Measurements from ENCODE around the gene FBXL17. TPM values are rescaled to one million over a fixed set of nuclear protein-coding genes. Genes with fewer than 3 reads are reported as not detected.

FBXL17 gene
- total and polyA plus RNA-seq, 2 of the 13 experiments (the other 11 are each of a cell fraction or from before 2014, with no cell fraction given), result 3.0 to 7.9 TPM

DNA sequence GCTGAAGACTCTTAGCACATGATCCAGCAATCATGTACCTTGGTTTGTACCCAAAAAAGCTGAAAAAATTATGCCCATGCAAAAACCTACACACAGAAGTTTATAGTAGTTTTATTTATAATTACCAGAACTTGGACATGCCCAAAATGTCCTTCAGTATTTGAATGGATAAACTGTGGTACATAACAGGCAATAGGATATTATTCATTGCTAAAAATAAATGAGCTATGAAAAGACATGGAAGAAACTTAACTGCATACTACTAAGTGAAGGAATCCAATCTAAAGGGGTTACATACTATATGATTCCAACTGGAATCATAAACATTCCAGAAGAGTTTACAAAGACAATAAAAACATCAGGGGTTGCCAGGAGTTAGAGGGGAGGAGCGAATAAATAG, 25.6 kb downstream of the FBXL17 start:
- Histone ChIP-seq H3K9me3 (ENCODE audit: low read length) (no peaks in the 10 kb centered on the region), H4K20me1 (ENCODE audit: insufficient read depth, low read length) (no peaks in the 10 kb centered on the region), H3K4me1 (ENCODE audit: insufficient read depth, low read length) (no peaks in the 10 kb centered on the region), H3K4me2 (ENCODE audit: low read depth, low read length) (no peak overlapping the region), H2AFZ (ENCODE audit: low read length) (no peak overlapping the region), H3K4me3 (replicated peaks in 1 of 3; ENCODE audit: insufficient read depth in 1 of 3, low read depth in 2 of 3, low read length in 3 of 3) (no peak overlapping the region), H3K36me3 (replicated peaks in 1 of 2; ENCODE audit: control insufficient read depth in 1 of 2, insufficient read depth in 2 of 2, low read length in 2 of 2) (no peaks in the 10 kb centered on the region), H3K9ac (ENCODE audit: insufficient read depth, low read depth, low read length) (no peak overlapping the region), H3K27ac (ENCODE audit: extremely low read length, insufficient read depth, low read length) (no peak overlapping the region), H3K27me3 (ENCODE audit: control insufficient read depth in 1 of 2, insufficient read depth in 2 of 2, low read length in 2 of 2) (no peaks in the 10 kb centered on the region), H3K79me2 (ENCODE audit: insufficient read depth, low read length) (no peaks in the 10 kb centered on the region)
- CTCF ChIA-PET (ENCODE audit: low intra/inter-chr PET ratio, low total read pairs), result no interaction called here
- no TSS peak for BruUV-seq (replicated peaks)
- TF ChIP-seq RBM22 (optimal IDR thresholded peaks at IDR 0.05; ENCODE audit: low read length) (no peak), ZC3H4 (CRISPR knock-in tag; IDR thresholded peaks at IDR 0.05; ENCODE audit: borderline replicate concordance) (no peak), ZNF343 (CRISPR knock-in tag; IDR thresholded peaks at IDR 0.05) (no peak), HDAC1 (CRISPR knock-in tag; IDR thresholded peaks at IDR 0.05) (no peak), TFAP4 (IDR thresholded peaks at IDR 0.05; ENCODE audit: borderline replicate concordance, low read depth) (no peak), GMEB1 (CRISPR knock-in tag; IDR thresholded peaks at IDR 0.05; ENCODE audit: borderline replicate concordance) (no peak), ZNF207 (IDR thresholded peaks at IDR 0.05; ENCODE audit: borderline replicate concordance) (no peak), NFKB2 (CRISPR knock-in tag; IDR thresholded peaks at IDR 0.05; ENCODE audit: borderline replicate concordance) (no peak), YEATS4 (CRISPR knock-in tag; IDR thresholded peaks at IDR 0.05; ENCODE audit: borderline replicate concordance) (no peak), ZNF333 (CRISPR knock-in tag; IDR thresholded peaks at IDR 0.05; ENCODE audit: borderline replicate concordance) (no peak), DDIT3 (CRISPR knock-in tag; IDR thresholded peaks at IDR 0.05) (no peak), GABPB1 (CRISPR knock-in tag; IDR thresholded peaks at IDR 0.05) (no peak)
- intact Hi-C loops (cut with micrococcal nuclease; ENCODE audit: unreplicated experiment), result no loop called here
- DNase-seq (ENCODE audit: low spot score), result no peak
- POLR2A ChIA-PET, result no interaction called here
- no peak for FAIRE-seq
- no peak for ATAC-seq
- WGBS (ENCODE audit: low lambda C conversion rate), result 100% methylated on average over 1 of the region's 1 CpG
- in situ Hi-C loops (cut with HindIII; ENCODE audit: extremely low pct_ligation_motif_present, low pct_unique_long_range_greater_than_20kb), result no loop called here
